Measurements from ENCODE around the gene SLC38A11. TPM values are rescaled to one million over a fixed set of nuclear protein-coding genes. Genes with fewer than 3 reads are reported as not detected.
A peak's percentile ranks its signal among the peaks of the same experiment; 100 is the strongest.

Gene SLC38A11
- total RNA-seq, 1 donor from 2014 or later, result 0.33 TPM

DNA sequence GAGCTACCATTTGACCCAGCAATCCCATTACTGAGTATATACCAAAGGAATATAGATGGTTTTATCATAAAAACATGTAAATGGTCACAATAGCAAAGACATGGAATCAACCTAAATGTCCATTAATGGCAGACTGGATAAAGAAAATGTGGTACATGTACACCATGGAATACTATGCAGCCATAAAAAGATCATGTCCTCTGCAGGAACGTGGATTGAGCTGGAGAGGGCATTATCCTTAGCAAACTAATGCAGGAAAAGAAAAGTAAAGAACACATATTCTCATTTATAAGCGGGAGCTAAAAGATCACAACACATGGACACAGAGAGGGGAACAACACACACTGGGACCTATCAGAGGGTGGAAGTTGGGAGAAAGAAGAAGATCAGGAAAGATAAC, 22.9 kb downstream of the SLC38A11 start:
- Histone ChIP-seq H3K4me3 (no peak overlapping the region), H3K9me3 (replicated peaks) (peaks cover 8% of the 10 kb centered on the region), H3K36me3 (no peaks in the 10 kb centered on the region), H3K27me3 (ENCODE audit: low read depth) (no peaks in the 10 kb centered on the region), H3K4me1 (no peaks in the 10 kb centered on the region), H3K27ac (replicated peaks) (no peak overlapping the region)
- intact Hi-C loops (cut with micrococcal nuclease), result no loop called here
- no peak for DNase-seq
- no peak for TF ChIP-seq CTCF (IDR thresholded peaks at IDR 0.05; ENCODE audit: borderline replicate concordance)

DNA sequence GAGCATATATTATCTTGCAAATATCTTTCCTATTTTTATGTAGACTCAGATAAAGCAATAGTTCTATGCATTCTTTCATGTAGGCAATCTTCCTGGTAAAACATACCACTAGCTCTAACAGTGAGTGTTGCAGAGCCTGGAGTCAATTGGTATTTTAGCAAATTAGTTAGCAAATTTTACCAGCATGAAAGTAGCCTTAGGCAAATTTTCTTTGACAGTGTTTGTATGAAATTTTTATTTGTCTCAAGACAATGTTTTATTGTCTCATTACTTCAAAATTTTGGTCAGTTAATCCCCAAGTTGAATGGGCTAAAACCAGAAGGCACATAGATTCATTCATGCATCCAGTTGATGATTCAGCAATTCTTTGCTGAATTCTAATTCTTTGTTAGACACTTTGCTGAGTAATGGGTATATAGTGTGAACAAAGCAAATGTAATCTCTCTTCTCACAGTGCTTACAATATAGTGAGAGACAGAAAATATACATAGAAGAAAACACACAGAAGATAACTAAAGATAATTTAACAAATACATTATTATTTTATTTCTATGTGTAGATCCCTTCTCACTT, 27.1 kb downstream of the SLC38A11 start:
- no peaks in the 10 kb centered on the region for H3K27me3 ChIP-seq (ENCODE audit: low read depth)
- peaks cover 8% of the 10 kb centered on the region for H3K9me3 ChIP-seq (replicated peaks)
- intact Hi-C loops (cut with micrococcal nuclease), result no loop called here
- no peak for DNase-seq
- no peak overlapping the region for H3K4me3 ChIP-seq
- no peak overlapping the region for H3K27ac ChIP-seq (replicated peaks)
- no peak for TF ChIP-seq CTCF (IDR thresholded peaks at IDR 0.05; ENCODE audit: borderline replicate concordance)
- no peaks in the 10 kb centered on the region for H3K4me1 ChIP-seq
- H3K36me3 ChIP-seq, result no peaks in the 10 kb centered on the region

DNA sequence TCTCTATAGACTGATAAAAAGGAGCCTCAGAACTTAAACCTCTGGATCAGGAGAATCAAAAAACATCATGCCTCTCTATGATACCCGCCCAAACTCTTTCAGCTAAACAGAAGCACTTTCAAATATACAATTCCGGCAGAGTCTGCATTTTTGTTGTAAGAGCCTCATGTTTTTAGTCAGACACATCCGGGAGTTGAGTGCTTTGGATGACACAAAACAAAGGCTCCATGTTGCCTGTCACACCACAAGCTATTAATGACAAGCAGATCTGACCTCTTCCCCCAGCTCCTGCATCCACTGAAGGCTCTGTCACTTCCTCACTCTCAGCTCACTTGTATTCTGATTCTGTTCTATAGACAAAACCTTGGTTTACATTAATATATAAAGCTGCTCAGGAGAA, 33.2 kb downstream of the SLC38A11 start:
- no peaks in the 10 kb centered on the region for H3K27me3 ChIP-seq (ENCODE audit: low read depth)
- intact Hi-C loops (cut with micrococcal nuclease), result no loop called here
- no peak for TF ChIP-seq CTCF (IDR thresholded peaks at IDR 0.05; ENCODE audit: borderline replicate concordance)
- no peak overlapping the region for H3K4me3 ChIP-seq
- no peak overlapping the region for H3K27ac ChIP-seq (replicated peaks)
- no peaks in the 10 kb centered on the region for H3K36me3 ChIP-seq
- no peaks in the 10 kb centered on the region for H3K4me1 ChIP-seq
- DNase-seq, result no peak
- H3K9me3 ChIP-seq (replicated peaks), result no peaks in the 10 kb centered on the region

GRCh38 chr2:164920430-164920829, 34.9 kb downstream of the SLC38A11 start:
- Histone ChIP-seq H3K9me3 (replicated peaks) (no peaks in the 10 kb centered on the region), H3K27me3 (ENCODE audit: low read depth) (no peaks in the 10 kb centered on the region), H3K4me1 (no peaks in the 10 kb centered on the region), H3K27ac (replicated peaks) (no peak overlapping the region), H3K4me3 (no peak overlapping the region), H3K36me3 (no peaks in the 10 kb centered on the region)
- intact Hi-C loops (cut with micrococcal nuclease), result no loop called here
- no peak for DNase-seq
- TF ChIP-seq CTCF (IDR thresholded peaks at IDR 0.05; ENCODE audit: borderline replicate concordance), result no peak

DNA sequence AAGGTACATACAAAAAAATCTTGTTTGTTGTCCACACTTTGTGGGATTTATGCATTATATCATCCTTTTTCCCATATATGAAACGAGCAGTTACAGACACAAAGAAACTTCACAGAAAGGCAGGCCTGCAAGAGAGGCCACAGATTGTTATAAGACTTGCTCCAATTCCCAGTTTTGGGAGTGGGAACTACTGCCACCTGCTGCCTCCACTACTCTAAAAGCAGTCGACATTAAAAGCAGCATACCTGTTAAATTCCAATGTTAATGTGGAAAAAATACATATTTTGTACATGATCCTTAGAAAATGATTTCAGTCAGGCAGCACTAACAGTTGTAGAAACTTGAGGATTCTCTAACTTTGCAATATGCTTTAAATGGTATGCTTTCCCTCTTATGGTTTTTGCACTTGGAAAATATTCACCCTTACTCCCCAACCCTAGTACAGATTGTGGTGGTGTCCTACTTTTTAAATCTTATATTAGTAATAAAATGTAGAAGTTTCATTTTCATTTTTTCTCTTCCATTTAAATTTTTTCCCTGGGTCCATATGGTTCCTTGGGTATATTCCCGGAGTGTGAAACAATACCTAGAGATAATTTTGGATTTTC, 37.9 kb downstream of the SLC38A11 start:
- peak; percentile 41 for DNase-seq
- peak; percentile 78 for TF ChIP-seq CTCF (IDR thresholded peaks at IDR 0.05; ENCODE audit: borderline replicate concordance)
- Histone ChIP-seq H3K27me3 (ENCODE audit: low read depth) (no peaks in the 10 kb centered on the region), H3K4me3 (no peak overlapping the region), H3K9me3 (replicated peaks) (no peaks in the 10 kb centered on the region), H3K36me3 (no peaks in the 10 kb centered on the region), H3K4me1 (peaks cover 24% of the 10 kb centered on the region), H3K27ac (replicated peaks) (no peak overlapping the region)
- intact Hi-C loops (cut with micrococcal nuclease), result loop anchor here (2.0 kb wide), 1 partner anchor 181 kb away; no protein-coding TSS in a partner anchor
